IPS-15b (cell line): Measurements from ENCODE around the gene COMT.

Source experiments
- H3K27me3 ChIP-seq: one replicate; pipeline ENCODE4 v1.6.1; 2013; ENCODE audit warnings: low read length; ENCODE audit not compliant: control insufficient read depth, insufficient read depth
- H3K36me3 ChIP-seq: one replicate; pipeline ENCODE4 v1.6.1; 2013; ENCODE audit warnings: low read length; ENCODE audit not compliant: control insufficient read depth, insufficient read depth
- H3K4me1 ChIP-seq: one replicate; pipeline ENCODE4 v1.6.1; 2013; ENCODE audit warnings: mild to moderate bottlenecking, low read length; ENCODE audit not compliant: control insufficient read depth, insufficient read depth
- H3K4me3 ChIP-seq: one replicate; pipeline ENCODE4 v1.5.1; 2013; ENCODE audit warnings: low read depth, low read length
- H3K9ac ChIP-seq: one replicate; pipeline ENCODE4 v1.6.1; 2013; ENCODE audit warnings: low read depth, mild to moderate bottlenecking, low read length
- H3K9me3 ChIP-seq: one replicate; pipeline ENCODE4 v1.6.1; 2013; ENCODE audit warnings: mild to moderate bottlenecking, low read length; ENCODE audit not compliant: control insufficient read depth, insufficient read depth

Gene COMT

DNA sequence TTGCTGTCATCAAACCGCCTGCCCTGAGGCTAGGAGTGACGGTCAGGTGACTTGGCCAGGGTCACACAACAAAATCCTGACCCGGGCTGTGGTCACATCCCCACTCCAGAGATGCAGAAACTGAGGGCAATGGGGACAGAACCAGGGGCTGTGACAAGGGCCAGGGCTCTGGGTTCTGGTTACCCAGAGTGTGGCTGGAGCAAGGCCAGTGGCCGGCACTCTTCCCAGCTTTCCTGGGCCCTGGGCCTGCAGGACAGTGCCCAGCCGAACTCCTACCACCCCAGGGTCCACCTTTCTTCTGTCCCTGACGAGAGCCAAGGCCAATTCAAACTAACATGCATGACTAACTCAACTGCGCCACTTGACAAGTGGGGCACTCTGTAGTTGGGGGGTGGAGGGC, 39.2 kb downstream of the COMT start:
- Histone ChIP-seq H3K4me3 (no peak overlapping the region), H3K9ac (no peak overlapping the region), H3K27me3 (no peaks in the 10 kb centered on the region), H3K4me1 (no peaks in the 10 kb centered on the region), H3K9me3 (no peaks in the 10 kb centered on the region), H3K36me3 (peaks cover 34% of the 10 kb centered on the region)

DNA sequence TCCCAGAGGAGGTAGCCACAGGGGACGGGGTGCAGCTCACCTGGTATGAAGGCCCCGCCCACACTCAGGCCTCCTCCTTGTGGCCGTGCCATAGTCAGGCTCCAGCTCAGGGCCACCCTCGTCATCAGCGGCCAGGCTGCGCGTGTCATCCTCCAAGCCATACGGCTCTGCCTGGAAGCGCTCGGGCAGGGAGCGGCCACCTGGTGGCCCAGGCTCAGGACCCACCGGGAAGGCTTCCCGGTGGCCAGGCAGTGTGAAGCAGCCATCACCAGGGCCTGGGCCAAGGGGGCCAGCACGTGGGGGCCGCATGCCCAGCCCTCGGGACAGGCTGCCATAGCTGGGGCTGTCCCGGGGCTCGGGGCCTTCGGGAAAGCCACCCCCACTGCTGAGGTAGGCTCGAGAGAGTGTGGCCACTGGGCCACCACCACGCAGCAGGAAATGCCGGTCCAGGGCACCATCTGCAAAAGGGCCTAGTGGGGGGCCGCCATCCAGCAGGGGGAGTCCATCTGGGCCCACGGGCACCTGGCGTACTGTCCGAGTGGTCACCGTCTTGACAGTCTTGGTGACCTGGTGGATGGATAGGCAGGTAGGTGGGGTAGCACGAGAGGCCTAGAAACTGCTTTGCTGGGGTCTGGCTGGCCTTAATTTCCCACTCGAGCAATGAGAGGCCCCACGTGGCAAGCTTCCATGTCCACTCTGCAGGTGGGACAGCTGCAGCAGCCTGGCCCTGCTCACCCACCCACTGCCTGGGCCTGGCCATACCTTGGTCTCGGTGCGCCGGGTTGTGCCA, 39.8 kb downstream of the COMT start:
- Histone ChIP-seq H3K9me3 (no peaks in the 10 kb centered on the region), H3K4me1 (peaks cover 4% of the 10 kb centered on the region), H3K27me3 (no peaks in the 10 kb centered on the region), H3K9ac (no peak overlapping the region), H3K4me3 (no peak overlapping the region), H3K36me3 (peaks cover 37% of the 10 kb centered on the region)

DNA sequence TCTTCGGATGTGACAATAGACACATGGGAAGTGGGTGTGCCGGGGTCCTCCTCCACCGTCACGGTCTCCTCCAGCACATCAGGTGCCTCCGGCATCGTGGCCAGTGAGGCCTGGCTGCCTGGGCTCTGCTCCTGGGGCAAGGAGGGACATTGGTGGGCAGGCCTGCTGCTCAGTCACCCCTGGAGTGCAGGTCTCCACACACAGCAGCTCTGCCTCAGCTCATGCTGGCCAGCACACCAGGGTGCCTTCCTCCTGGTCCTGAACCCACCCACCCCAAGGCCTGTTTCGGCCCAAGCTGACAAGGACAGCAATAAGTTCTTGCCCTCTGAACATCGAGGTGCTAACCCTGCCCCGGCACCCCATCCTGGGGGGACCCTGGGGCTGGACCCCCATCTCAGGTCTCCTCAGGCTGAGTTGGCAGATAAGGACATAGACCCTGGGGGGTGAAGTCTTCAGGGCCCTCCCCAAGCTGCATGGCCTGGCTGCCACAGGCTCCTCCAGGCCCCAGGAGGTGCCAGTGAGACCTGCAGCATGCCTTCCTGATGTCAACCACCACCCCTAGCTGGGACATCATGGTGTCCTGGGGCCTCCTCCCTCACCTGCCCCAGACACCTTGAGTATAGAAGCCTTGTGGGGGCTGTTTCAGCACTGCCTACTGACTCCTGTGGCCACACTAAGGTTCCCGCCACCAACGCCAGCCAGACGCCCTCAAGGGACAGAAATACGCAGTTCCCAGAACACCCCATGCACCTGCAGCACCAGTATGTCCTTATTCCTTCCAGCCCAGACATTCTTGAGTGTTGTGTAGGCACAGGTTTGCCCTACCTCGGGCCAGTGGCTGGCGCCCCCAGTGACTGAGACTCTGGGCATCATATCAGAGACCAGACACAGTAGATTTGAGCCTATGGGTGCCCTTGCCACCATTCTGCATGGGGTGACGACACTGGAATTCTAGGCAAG, 40.7 kb downstream of the COMT start:
- Histone ChIP-seq H3K27me3 (no peaks in the 10 kb centered on the region), H3K9ac (no peak overlapping the region), H3K36me3 (peaks cover 32% of the 10 kb centered on the region), H3K9me3 (no peaks in the 10 kb centered on the region), H3K4me3 (no peak overlapping the region), H3K4me1 (peaks cover 4% of the 10 kb centered on the region)

DNA sequence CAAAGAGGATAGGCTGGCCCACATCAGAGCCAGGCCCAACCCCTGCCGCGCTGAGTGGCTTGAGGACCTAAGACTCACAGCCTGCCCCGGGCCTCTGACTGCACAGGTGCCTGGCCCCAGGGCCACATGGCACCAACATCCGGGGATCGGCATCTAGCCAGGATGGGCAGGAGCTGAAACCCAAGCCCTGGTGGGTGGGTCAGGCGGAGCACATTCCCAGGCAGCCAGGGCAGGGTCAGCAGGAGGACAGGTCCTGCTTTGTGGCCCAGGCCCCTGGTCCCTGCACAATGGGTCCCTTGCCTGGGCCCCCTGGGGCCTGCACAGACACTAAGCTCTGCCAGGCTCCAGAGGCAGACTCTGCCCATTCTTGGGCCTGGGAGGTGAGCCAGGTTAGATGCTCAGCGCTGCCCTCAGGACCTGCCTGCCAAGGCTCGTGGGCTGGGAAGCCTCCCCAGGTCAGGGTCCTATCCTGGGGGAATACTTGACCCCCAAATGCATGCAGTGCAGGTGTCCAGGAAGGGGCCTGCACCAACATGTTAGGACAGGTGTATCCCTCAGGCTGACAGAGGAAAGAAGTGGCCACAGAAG, 41.5 kb downstream of the COMT start:
- peaks cover 32% of the 10 kb centered on the region for H3K36me3 ChIP-seq

DNA sequence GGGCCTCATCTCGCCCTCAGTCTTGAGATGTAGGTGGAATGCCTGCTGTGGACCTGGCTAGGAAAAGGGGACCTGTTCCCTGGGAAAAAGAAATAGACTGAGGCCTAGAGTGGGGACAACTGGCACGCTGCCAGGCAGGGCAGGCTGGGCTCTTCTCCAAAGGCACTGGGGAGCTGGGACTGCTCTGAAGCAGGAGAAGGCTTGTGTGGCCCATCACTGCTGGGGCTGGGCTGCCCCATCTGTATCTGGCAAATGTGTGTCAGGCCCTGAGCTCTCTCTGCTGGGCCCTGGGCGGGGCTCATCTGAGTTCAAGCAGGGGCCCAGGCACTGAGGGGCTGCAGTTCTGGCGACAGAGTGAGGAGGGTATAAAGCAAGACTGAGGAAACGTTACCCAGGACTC, 42.2 kb downstream of the COMT start:
- Histone ChIP-seq H3K4me1 (peaks cover 4% of the 10 kb centered on the region), H3K27me3 (no peaks in the 10 kb centered on the region), H3K4me3 (no peak overlapping the region), H3K36me3 (peaks cover 28% of the 10 kb centered on the region), H3K9ac (no peak overlapping the region), H3K9me3 (no peaks in the 10 kb centered on the region)

More for the DNA sequence above, 41.5 kb downstream of the COMT start:
- Histone ChIP-seq H3K27me3 (no peaks in the 10 kb centered on the region), H3K9ac (no peak overlapping the region), H3K9me3 (no peaks in the 10 kb centered on the region), H3K4me3 (no peak overlapping the region), H3K4me1 (peaks cover 4% of the 10 kb centered on the region)

DNA sequence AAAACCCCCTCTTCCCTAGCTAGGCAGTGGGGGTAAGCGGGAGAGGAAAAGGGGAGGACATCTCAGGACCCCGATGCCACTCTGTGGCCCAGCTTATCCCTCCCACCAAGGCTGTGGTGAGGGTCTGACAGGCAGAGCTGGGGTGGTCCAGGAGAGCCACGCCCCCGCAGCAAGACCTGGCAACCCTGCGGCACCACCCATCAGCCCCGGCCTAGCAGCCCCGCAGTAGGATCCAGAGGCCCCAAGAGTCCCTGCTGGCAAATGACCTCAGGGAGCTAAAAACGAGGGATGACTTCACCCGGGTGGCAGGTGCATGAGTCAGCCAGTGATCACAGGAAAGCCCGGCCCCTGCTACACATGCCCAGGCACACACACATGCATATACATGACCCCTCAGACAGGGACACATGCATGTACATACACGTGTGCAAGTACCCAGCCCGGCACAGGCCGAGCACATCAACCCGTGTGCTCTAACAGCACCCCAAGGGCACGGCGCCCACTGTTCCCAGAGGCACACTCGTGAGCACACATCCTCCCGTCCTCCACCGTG, 42.7 kb downstream of the COMT start:
- Histone ChIP-seq H3K4me3 (no peak overlapping the region), H3K27me3 (no peaks in the 10 kb centered on the region), H3K9me3 (no peaks in the 10 kb centered on the region), H3K4me1 (peaks cover 4% of the 10 kb centered on the region), H3K9ac (no peak overlapping the region), H3K36me3 (peaks cover 23% of the 10 kb centered on the region)

DNA sequence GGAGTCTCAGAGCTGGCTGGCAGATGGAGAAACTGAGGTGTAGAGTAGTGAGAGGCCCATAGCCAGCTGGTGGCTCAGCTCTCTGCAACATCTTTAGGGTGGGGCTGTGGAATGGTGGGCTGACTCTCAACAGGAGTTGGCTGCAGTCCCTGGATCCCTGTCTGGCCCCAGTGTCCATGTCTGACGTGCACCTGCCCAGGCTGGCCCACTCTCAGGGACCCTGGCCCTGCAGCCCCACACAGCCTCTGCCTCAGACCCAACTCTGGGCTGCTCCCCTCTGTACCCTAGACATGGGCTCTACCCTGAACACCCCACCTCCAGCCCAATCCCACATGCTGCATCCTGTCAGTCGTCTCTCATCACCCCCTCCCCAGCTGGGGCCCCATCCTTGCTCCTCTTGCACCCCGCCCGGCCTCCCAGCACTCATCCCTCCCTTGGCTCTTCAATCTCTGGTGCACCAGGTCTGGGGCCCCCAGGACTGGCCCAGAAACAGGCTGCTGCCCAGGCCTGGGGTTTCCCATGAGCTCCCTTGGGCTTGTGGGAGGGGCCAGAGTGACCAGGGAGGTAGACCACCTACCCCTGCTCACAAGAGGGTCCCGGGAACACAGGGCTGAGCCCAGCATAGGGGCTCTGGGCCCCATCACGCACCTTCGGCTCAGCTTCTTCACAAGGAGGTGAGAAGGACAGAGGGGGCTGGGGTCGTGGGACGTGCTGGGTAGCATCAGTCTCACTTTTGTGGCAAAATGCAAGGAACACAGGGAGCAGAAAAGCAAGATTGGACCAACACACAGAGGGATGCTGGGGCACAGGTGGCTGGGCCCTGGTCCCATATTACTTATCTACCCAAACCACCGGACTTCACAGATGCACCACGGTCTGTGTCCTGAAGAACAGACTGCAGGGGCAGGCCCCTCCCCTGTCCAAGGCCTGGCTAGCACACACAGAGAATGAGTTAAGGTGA, 43.6 kb downstream of the COMT start:
- Histone ChIP-seq H3K36me3 (peaks cover 16% of the 10 kb centered on the region), H3K4me1 (peaks cover 4% of the 10 kb centered on the region), H3K9ac (no peak overlapping the region), H3K4me3 (no peak overlapping the region), H3K27me3 (no peaks in the 10 kb centered on the region), H3K9me3 (no peaks in the 10 kb centered on the region)

DNA sequence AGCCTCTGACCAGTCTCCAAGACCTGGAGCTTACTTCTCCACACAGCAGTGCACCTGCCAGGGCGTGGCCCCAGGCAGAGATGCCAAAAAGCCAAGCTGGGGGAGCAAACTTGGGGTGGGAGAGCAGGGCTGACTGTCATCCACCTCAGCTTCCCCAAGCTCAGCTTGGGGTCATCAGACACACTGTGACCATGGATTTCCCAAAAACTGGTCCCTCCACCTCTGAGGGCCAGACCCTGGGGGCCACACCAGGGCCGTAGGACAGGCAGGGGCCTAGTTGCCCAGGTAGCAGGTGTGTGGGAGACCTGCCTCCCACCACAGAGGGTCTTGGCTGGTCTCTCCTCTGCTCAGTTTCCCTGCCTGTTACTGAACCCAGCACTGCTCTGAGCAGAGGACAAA, 44.4 kb downstream of the COMT start:
- H3K36me3 ChIP-seq = peaks cover 7% of the 10 kb centered on the region
- peak overlapping the region; percentile 37 for H3K9ac ChIP-seq

DNA sequence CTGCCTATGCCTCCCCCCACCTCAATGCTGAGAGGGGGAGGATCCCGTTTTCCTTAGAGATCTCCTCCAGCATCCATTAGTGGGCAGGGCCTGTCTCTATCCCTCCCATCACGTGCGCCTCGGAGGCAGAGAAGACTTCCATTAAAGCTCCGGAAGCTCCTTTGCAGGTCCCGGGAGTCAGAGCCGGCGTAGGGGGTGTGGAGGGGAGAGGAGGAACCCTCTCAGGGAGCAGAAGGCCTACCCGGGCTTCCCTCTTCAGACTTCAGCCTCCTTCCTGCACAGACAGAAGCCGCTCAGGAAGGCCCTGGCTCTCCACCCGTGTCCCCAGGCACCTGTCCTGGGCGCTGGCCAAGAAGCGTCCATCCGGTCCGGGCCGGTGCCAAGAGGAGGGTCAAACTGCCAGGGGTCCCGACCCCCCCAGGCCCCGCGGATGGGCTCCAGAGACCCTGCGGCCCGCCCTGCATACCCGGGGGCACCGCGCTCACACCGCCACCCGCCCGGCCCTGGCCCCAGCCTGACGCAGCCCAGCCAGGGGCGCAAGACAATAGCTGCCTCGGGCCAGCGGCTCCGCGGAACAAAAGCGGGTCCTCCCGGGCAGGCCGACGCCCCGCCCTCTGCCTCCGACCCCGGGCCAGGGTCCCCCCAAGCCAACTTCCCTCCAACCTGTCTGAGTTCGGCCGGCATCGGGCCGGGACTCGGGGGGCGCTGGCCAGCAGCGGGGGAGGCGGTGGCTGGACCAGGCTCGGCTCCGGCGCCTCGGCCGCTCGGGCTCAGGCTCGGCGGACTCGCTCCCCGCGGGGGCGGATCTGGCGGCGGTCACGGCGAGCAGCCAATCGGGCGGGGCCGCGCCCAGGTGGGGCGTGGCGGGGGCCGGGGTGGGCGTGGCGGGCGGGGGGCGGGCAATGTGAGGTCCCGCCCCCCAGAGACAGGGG, 45.1 kb downstream of the COMT start:
- H3K36me3 ChIP-seq = peaks cover 5% of the 10 kb centered on the region
- no peaks in the 10 kb centered on the region for H3K27me3 ChIP-seq
- peak overlapping the region; percentile 72 for H3K4me3 ChIP-seq
- peak overlapping the region; percentile 47 for H3K9ac ChIP-seq
- H3K9me3 ChIP-seq = no peaks in the 10 kb centered on the region
- peaks cover 4% of the 10 kb centered on the region for H3K4me1 ChIP-seq

More for the DNA sequence above, 44.4 kb downstream of the COMT start:
- Histone ChIP-seq H3K9me3 (no peaks in the 10 kb centered on the region), H3K4me1 (peaks cover 4% of the 10 kb centered on the region), H3K27me3 (no peaks in the 10 kb centered on the region), H3K4me3 (peak overlapping the region; percentile 72)
